B cell (primary cell): ENCODE data around the gene ZNF366. TPM values are rescaled to one million over a fixed set of nuclear protein-coding genes. Genes with fewer than 3 reads are reported as not detected.

Experiments
- ATAC-seq: fragments of 200-7000 bp; cut with Tn5 transposase; one replicate; pipeline ENCODE4 v1.10.0; 2021; ENCODE audit warnings: low read depth, mild to moderate bottlenecking, moderate number of reproducible peaks, moderate library complexity
- CTCF ChIA-PET: fragments of 350-600 bp; sonication (Branson Sonifier 250); formaldehyde crosslinking; loops from one replicate; lab custom pipeline; 2021; ENCODE audit warnings: antibody characterized with exemption, inconsistent platforms; lab: Charles Lee
- POLR2A ChIA-PET: fragments of 350-600 bp; sonication (Branson Sonifier 250); formaldehyde crosslinking; loops from one replicate; lab custom pipeline; 2021; ENCODE audit warnings: antibody characterized with exemption; lab: Charles Lee
- DNase-seq: peaks from one replicate; pipeline ENCODE4 v3.0.0; 2013
- H2AFZ ChIP-seq: 2 replicates; pipeline ENCODE4 v1.6.1; 2012; ENCODE audit warnings: mild to moderate bottlenecking, low read depth, low read length; ENCODE audit not compliant: insufficient read depth, poor library complexity, severe bottlenecking
- H3K27ac ChIP-seq, 2 donors: 1 replicate in 1 of 2; 2 replicates in 1 of 2; pipeline ENCODE4 v1.5.1; 2012 to 2013; ENCODE audit warnings: low read length in 2 of 2, mild to moderate bottlenecking in 2 of 2, moderate library complexity in 1 of 2
- H3K27me3 ChIP-seq, 4 experiments: fragments of 200-600 bp in 1 of 4; sonication (generic) in 1 of 4; replicated peaks in 1 of 4; 1 replicate in 2 of 4; 2 replicates in 2 of 4; pipeline versions ENCODE4 v1.6.1 to v1.7.0; 2013 to 2016; ENCODE audit warnings: low read length in 3 of 4, mild to moderate bottlenecking in 2 of 4, mixed read lengths in 1 of 4, moderate library complexity in 1 of 4; ENCODE audit not compliant: insufficient read depth in 4 of 4, control insufficient read depth in 3 of 4; ENCODE audit errors: control extremely low read depth in 1 of 4
- H3K36me3 ChIP-seq, 2 experiments: replicated peaks in 1 of 2; 1 replicate in 1 of 2; 2 replicates in 1 of 2; pipeline versions ENCODE4 v1.6.1 to v1.7.1; 2013; ENCODE audit warnings: low read length in 1 of 2; ENCODE audit not compliant: insufficient read depth in 2 of 2, control insufficient read depth in 1 of 2; ENCODE audit errors: control extremely low read depth in 1 of 2, extremely low read depth in 1 of 2
- H3K4me1 ChIP-seq, 2 donors: fragments of 200-600 bp in 1 of 2; sonication (generic) in 1 of 2; 1 replicate in 1 of 2; 2 replicates in 1 of 2; pipeline versions ENCODE4 v1.5.1 to v1.6.1; 2013 to 2017; ENCODE audit warnings: low read length in 2 of 2; ENCODE audit not compliant: control insufficient read depth in 2 of 2, insufficient read depth in 2 of 2
- H3K4me2 ChIP-seq: replicated peaks from 2 replicates; pipeline ENCODE3; 2012; ENCODE audit warnings: mild to moderate bottlenecking, low read depth, low read length; ENCODE audit not compliant: poor library complexity, severe bottlenecking
- H3K4me3 ChIP-seq, 5 experiments: fragments of 200-600 bp in 1 of 5; sonication (generic) in 1 of 5; 1 replicate in 3 of 5; 2 replicates in 2 of 5; pipeline versions ENCODE4 v1.5.1 to v1.7.0; 2011 to 2016; ENCODE audit warnings: low read length in 4 of 5, mild to moderate bottlenecking in 4 of 5, low read depth in 2 of 5, control low read depth in 1 of 5, moderate library complexity in 1 of 5; ENCODE audit not compliant: insufficient read depth in 1 of 5; ENCODE audit errors: control extremely low read depth in 1 of 5, extremely low read depth in 1 of 5
- H3K79me2 ChIP-seq: fragments of 200-600 bp; sonication (generic); one replicate; pipeline ENCODE4 v1.6.0; 2016; ENCODE audit warnings: low read length; ENCODE audit not compliant: control insufficient read depth, insufficient read depth
- H3K9ac ChIP-seq: fragments of 200-600 bp; sonication (generic); 2 replicates; pipeline ENCODE4 v1.6.1; 2017; ENCODE audit warnings: mild to moderate bottlenecking, low read length, moderate library complexity
- H3K9me3 ChIP-seq, 3 donors: one replicate each; pipeline versions ENCODE4 v1.6.1 to v1.7.1; 2013; ENCODE audit warnings: low read length in 2 of 3; ENCODE audit not compliant: control insufficient read depth in 2 of 3, insufficient read depth in 1 of 3; ENCODE audit errors: control extremely low read depth in 1 of 3
- H4K20me1 ChIP-seq: 2 replicates; pipeline ENCODE4 v1.6.0; 2012; ENCODE audit warnings: mild to moderate bottlenecking, low read length; ENCODE audit not compliant: insufficient read depth, control insufficient read depth, poor library complexity, severe bottlenecking
- H3K27ac Mint-ChIP-seq: one replicate; pipeline ENCODE4 v1.8.0; 2021; ENCODE audit warnings: mixed read lengths
- H3K27me3 Mint-ChIP-seq: one replicate; pipeline ENCODE4 v1.8.0; 2021; ENCODE audit warnings: mixed read lengths
- H3K4me1 Mint-ChIP-seq: one replicate; pipeline ENCODE4 v1.8.0; 2021; ENCODE audit warnings: mixed read lengths
- H3K4me3 Mint-ChIP-seq: one replicate; pipeline ENCODE4 v1.8.0; 2021; ENCODE audit warnings: mixed read lengths
- H3K9me3 Mint-ChIP-seq: one replicate; pipeline ENCODE4 v1.8.0; 2022; ENCODE audit warnings: mixed read lengths; ENCODE audit not compliant: insufficient read depth
- EZH2 ChIP-seq: IDR thresholded peaks from 2 replicates; pipeline ENCODE4 v1.6.1; 2012; ENCODE audit warnings: borderline replicate concordance, low read depth, mild to moderate bottlenecking, moderate library complexity, low read length; ENCODE audit not compliant: insufficient read depth, poor library complexity, severe bottlenecking
- WGBS: methylation state at CpG from one replicate; pipeline ENCODE4 v1.1.5; 2013; ENCODE audit warnings: missing lambda C conversion rate; ENCODE audit not compliant: insufficient coverage; 5-methylcytosine and 5-hydroxymethylcytosine counted together
- intact Hi-C: fragments of 100-400 bp; cut with micrococcal nuclease; formaldehyde crosslinking; loops from one replicate; pipeline ENCODE4 v1.10.0; 2022
- polyA plus RNA-seq: library from polyadenylated mRNA; depleted of rRNA; stranded (reverse); fragments of >200 nt; gene quantifications from 2 replicates; pipeline ENCODE4 v1.2.3, GENCODE V29; 2012
- total RNA-seq, 2 donors: library from RNA; stranded (reverse); fragments of 120-200 nt in 1 of 2; gene quantifications; 1 replicate in 1 of 2; 2 replicates in 1 of 2; pipeline versions ENCODE4 v1.2.3 to v1.2.4, GENCODE V29; 2013 to 2022
- TF ChIP-seq, protein P1 (sequence below): fragments of 200-600 bp; IDR thresholded peaks from one replicate; pipeline ENCODE4 v1.8.0; 2022; ENCODE audit warnings: antibody characterized with exemption, mild to moderate bottlenecking

The ZNF366 gene
- total and polyA plus RNA-seq, 2 donors (not counting 1 experiment from before 2014, with no cell fraction given), result 0.03 TPM; not detected in 1

DNA sequence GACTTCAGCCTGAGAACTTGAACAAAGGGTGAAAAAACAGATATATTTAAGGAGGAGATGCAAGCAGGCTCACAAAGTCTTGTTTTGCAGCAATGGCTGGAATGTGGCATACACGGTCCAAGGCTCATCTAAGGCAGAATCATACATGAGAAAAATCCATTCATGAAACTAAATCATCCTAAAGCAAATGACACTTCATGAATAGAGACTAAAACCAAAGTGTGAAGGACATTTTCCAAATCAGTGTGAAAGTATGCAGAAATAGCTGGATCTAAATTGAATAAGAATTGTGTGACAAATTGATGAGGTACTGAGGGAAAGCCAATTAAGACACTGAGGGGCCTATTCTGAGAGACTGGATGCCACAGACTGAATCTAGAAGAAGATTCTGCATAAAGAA is 27.3 kb downstream of the ZNF366 start:
- no CpG with 5 or more reads among the region's 1 CpG for WGBS

DNA sequence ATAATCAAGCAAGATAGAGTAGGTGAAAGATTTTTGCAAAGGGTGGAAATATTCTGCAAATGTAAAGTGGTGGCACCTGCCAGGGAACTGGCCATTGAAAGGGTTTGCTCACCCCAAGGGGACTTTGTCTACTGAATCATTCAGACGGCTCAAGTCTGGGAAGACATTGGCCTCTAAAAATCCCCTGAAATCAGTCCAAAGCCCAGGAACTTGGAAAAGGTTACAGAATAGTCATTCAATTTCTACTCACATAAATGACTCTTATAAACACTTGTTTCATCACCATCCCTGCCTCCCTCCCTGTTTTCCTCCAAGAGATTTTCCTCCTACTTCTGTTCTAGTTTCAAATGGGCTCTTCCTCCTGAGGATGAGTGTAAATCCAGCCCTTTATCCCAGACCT is 28.5 kb downstream of the ZNF366 start:
- ChIA-PET POLR2A (no interaction called here), CTCF (no interaction called here)
- H3K27me3 ChIP-seq, result peaks cover 0 to 3% (median 0%) of the 10 kb centered on the region in 4 experiments
- no peak overlapping the region for H3K9ac ChIP-seq
- H2AFZ ChIP-seq, result no peak overlapping the region
- no peak for DNase-seq
- Mint-ChIP-seq H3K4me3 (no peak overlapping the region), H3K4me1 (no peaks in the 10 kb centered on the region), H3K9me3 (no peaks in the 10 kb centered on the region), H3K27me3 (peaks cover 18% of the 10 kb centered on the region), H3K27ac (no peak overlapping the region)
- TF ChIP-seq EZH2, result no peak
- TF ChIP-seq, protein P1, sequence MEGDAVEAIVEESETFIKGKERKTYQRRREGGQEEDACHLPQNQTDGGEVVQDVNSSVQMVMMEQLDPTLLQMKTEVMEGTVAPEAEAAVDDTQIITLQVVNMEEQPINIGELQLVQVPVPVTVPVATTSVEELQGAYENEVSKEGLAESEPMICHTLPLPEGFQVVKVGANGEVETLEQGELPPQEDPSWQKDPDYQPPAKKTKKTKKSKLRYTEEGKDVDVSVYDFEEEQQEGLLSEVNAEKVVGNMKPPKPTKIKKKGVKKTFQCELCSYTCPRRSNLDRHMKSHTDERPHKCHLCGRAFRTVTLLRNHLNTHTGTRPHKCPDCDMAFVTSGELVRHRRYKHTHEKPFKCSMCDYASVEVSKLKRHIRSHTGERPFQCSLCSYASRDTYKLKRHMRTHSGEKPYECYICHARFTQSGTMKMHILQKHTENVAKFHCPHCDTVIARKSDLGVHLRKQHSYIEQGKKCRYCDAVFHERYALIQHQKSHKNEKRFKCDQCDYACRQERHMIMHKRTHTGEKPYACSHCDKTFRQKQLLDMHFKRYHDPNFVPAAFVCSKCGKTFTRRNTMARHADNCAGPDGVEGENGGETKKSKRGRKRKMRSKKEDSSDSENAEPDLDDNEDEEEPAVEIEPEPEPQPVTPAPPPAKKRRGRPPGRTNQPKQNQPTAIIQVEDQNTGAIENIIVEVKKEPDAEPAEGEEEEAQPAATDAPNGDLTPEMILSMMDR, result no peak
- no peaks in the 10 kb centered on the region for H4K20me1 ChIP-seq
- no peaks in the 10 kb centered on the region for H3K36me3 ChIP-seq
- intact Hi-C loops, result no loop called here
- H3K4me2 ChIP-seq, result no peak overlapping the region
- no peaks in the 10 kb centered on the region for H3K4me1 ChIP-seq
- no peaks in the 10 kb centered on the region for H3K9me3 ChIP-seq
- H3K27ac ChIP-seq, result no peak overlapping the region
- no peak overlapping the region for H3K4me3 ChIP-seq
- no peak for ATAC-seq
- H3K79me2 ChIP-seq, result no peaks in the 10 kb centered on the region
- WGBS, result 89% methylated on average over 1 of the region's 1 CpG

More for the DNA sequence above, 27.3 kb downstream of the ZNF366 start:
- H3K27ac Mint-ChIP-seq, result no peak overlapping the region
- H3K27me3 Mint-ChIP-seq, result peaks cover 13% of the 10 kb centered on the region
- no peaks in the 10 kb centered on the region for H3K79me2 ChIP-seq
- H3K4me1 ChIP-seq, result no peaks in the 10 kb centered on the region
- H4K20me1 ChIP-seq, result no peaks in the 10 kb centered on the region
- no peaks in the 10 kb centered on the region for H3K9me3 Mint-ChIP-seq
- CTCF ChIA-PET, result no interaction called here
- no peak overlapping the region for H3K9ac ChIP-seq
- H3K4me3 ChIP-seq, result no peak overlapping the region
- H3K9me3 ChIP-seq, result no peaks in the 10 kb centered on the region
- TF ChIP-seq, protein P1, result no peak
- TF ChIP-seq EZH2, result no peak
- no peak overlapping the region for H3K4me2 ChIP-seq
- POLR2A ChIA-PET, result no interaction called here
- H3K4me1 Mint-ChIP-seq, result no peaks in the 10 kb centered on the region
- intact Hi-C loops, result no loop called here
- H3K27me3 ChIP-seq, result peaks cover 0 to 3% (median 0%) of the 10 kb centered on the region in 4 experiments
- H3K36me3 ChIP-seq, result no peaks in the 10 kb centered on the region
- H3K27ac ChIP-seq, result no peak overlapping the region
- H3K4me3 Mint-ChIP-seq, result no peak overlapping the region
- ATAC-seq, result no peak
- H2AFZ ChIP-seq, result no peak overlapping the region
- no peak for DNase-seq
